HTR-8/SVneo (cell line): Measurements from ENCODE around the gene STOX2.

Experiments
- DNase-seq: peaks from one replicate; pipeline ENCODE4 v3.0.0; 2011; ENCODE audit warnings: low spot score, mixed read lengths; ENCODE audit not compliant: insufficient read length
- FAIRE-seq: peaks from 2 replicates; lab custom pipeline; 2011; peaks lifted over from hg19 to GRCh38; lab: Jason Lieb, UNC

STOX2 gene

DNA sequence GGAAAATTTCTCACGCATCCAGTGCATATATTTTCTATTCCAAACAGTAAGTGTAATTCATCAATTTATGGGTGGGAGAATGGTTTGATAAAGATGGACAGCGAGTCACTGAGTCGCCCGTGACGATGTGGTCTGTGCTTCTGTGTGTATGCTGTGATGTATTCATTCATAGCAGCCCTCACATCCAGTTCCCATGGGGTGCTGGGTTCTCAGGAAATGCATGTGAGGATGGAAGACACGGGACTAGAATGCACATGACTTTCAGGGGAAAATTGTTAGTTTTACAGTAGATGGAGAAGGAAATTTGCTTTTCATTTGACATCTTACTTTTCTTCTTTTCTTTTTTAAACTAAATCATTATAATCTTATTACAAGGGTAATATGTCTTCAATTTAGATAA lies 152.9 kb downstream of the STOX2 start:
- FAIRE-seq (no peak), DNase-seq (no peak)

DNA sequence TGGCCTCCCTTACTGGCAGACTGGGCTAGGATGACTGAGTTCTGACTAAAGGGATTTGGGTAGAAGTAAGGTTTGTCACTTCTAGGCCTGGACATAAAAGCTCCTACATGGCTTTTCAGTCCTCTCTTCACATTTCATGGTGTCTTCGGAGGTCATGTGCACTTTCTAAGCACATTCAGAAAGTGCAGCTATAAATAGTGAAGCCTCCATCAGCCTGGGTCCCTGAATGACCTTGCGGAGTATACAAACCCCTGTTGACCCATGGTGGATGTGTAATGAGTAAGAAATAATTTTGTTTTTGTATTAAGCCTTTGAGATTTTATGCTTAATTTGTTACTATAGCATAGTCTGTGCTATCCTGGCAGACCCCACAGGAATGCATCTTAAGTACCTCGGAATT lies 154.0 kb downstream of the STOX2 start:
- no peak for FAIRE-seq

GRCh38 chr4:184061582-184061981 lies 156.5 kb downstream of the STOX2 start:
- no peak for DNase-seq
- FAIRE-seq = no peak

More for the DNA sequence above, 154.0 kb downstream of the STOX2 start:
- no peak for DNase-seq

DNA sequence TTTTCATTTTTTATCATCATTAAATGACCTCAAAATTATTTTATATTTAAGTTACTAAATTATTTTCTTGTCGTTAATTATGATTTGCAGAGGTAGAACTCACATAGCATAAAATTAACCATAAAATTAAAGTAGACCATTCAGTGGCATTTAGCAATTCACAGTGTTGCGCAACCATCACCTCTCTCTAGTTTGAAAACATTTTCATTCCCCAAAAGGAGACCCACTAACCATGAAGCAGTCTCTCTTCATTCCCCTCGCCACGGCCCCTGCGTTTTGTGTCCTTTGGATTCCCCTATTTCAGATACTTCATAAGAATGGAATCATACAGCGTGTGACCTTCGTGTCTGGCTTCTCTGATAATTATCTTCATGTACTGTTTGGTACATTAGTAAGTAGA lies 157.7 kb downstream of the STOX2 start:
- FAIRE-seq = no peak
- DNase-seq = no peak

GRCh38 chr4:184064877-184065276 lies 159.8 kb downstream of the STOX2 start:
- FAIRE-seq = no peak
- DNase-seq = no peak

- no peak for FAIRE-seq
Observed at GRCh38 chr4:184066584-184067300, 161.6 kb downstream of the STOX2 start.

DNA sequence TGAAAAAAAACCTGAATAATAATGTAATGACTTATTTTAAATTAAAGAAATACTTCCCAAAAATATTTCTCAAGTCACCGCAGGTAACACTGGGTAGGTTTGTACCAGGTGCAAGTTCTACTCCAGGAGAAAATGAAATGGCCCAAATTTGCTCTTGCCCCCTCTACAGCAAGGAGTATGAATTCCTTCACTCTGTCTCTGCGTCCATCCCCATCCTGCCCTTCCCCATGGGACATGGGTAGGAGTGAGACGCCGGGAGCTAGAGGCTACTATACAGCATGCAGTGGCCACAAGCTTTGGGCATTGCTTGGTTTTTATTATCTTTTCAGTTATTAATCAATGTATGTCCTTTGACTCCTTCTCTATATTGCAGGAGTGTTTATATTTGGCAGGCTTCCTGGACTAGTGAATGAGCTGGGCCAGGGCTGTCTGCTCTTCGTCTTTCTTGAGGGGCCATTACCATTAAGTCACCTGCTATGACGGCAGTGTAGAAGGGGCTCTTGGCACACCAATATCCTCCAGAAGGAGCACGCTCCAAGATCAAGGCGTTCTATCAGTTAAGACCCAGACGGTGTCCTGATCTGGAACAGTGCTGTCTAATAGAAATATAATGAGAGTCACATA lies 162.9 kb downstream of the STOX2 start:
- DNase-seq = no peak
- no peak for FAIRE-seq

More at GRCh38 chr4:184066584-184067300, 161.6 kb downstream of the STOX2 start:
- DNase-seq = no peak
